WTC11 (cell line): ENCODE measurements around the gene KRT1.

Source experiments
- ATF1 ChIP-seq: sonication (generic); formaldehyde crosslinking; IDR thresholded peaks from 2 replicates; pipeline ENCODE4 v1.8.1; 2023; ENCODE audit warnings: mild to moderate bottlenecking, moderate library complexity, missing genetic modification reagents
- ATF3 ChIP-seq: sonication (generic); formaldehyde crosslinking; conservative IDR thresholded peaks from 2 replicates; pipeline ENCODE4 v1.8.1; 2022; ENCODE audit warnings: mild to moderate bottlenecking, missing genetic modification reagents
- CTCF ChIP-seq: fragments of 200-600 bp; IDR thresholded peaks from 2 replicates; pipeline ENCODE4 v1.8.0; 2022; ENCODE audit warnings: antibody characterized with exemption
- NFE2L1 ChIP-seq: sonication (generic); formaldehyde crosslinking; IDR thresholded peaks from 2 replicates; pipeline ENCODE4 v1.8.1; 2023; ENCODE audit warnings: missing genetic modification reagents
- NR1H2 ChIP-seq: sonication (generic); formaldehyde crosslinking; IDR thresholded peaks from 2 replicates; pipeline ENCODE4 v1.9.0; 2021; ENCODE audit warnings: mild to moderate bottlenecking, moderate library complexity, missing genetic modification reagents
- SP1 ChIP-seq: sonication (generic); formaldehyde crosslinking; conservative IDR thresholded peaks from 2 replicates; pipeline ENCODE4 v1.8.1; 2022; ENCODE audit warnings: missing genetic modification reagents
- STAT6 ChIP-seq: sonication (generic); formaldehyde crosslinking; conservative IDR thresholded peaks from 2 replicates; pipeline ENCODE4 v1.8.1; 2023; ENCODE audit warnings: mild to moderate bottlenecking, low read depth, missing genetic modification reagents, moderate library complexity
- ZBTB43 ChIP-seq: sonication (generic); formaldehyde crosslinking; IDR thresholded peaks from 2 replicates; pipeline ENCODE4 v1.8.1; 2023; ENCODE audit warnings: mild to moderate bottlenecking, missing genetic modification reagents
- ZNF281 ChIP-seq: sonication (generic); formaldehyde crosslinking; IDR thresholded peaks from 2 replicates; pipeline ENCODE4 v1.8.0; 2023; ENCODE audit warnings: mild to moderate bottlenecking, missing genetic modification reagents

GRCh38 chr12:52656616-52657015 is 23.6 kb downstream of the KRT1 start:
- TF ChIP-seq CTCF (no peak), ATF3 (no peak), SP1 (CRISPR knock-in tag) (no peak), ATF1 (CRISPR knock-in tag) (no peak), ZBTB43 (CRISPR knock-in tag) (no peak), NFE2L1 (CRISPR knock-in tag) (no peak), NR1H2 (no peak), ZNF281 (CRISPR knock-in tag) (no peak), STAT6 (CRISPR knock-in tag) (no peak)
